H1 (cell line): ENCODE measurements around the gene RRBP1. TPM values are rescaled to one million over a fixed set of nuclear protein-coding genes. Genes with fewer than 3 reads are reported as not detected.

Experiments
- EP300 ChIP-seq, 2 experiments: IDR thresholded peaks; 1 replicate in 1 of 2; 2 replicates in 1 of 2; pipeline ENCODE4 v1.6.1; 2011 to 2012; ENCODE audit warnings: low read depth in 2 of 2, low read length in 2 of 2, mild to moderate bottlenecking in 2 of 2, borderline replicate concordance in 1 of 2, inconsistent platforms in 1 of 2, moderate library complexity in 1 of 2
- KDM5A ChIP-seq: fragments of 200-600 bp; IDR thresholded peaks from 2 replicates; pipeline ENCODE4 v1.7.1; 2012; ENCODE audit warnings: mild to moderate bottlenecking, low read length, inconsistent platforms, mixed read lengths
- RFX5 ChIP-seq: IDR thresholded peaks from 2 replicates; pipeline ENCODE4 v1.6.1; 2011; ENCODE audit warnings: low read depth, low read length, improper control_type of control experiment, borderline replicate concordance
- polyA plus RNA-seq, 7 experiments: library from polyadenylated mRNA; depleted of rRNA in 3 of 7; stranded (reverse) in 5 of 7; unstranded in 2 of 7; fragments of >200 nt in 5 of 7; fragments of 200-250 nt in 2 of 7; gene quantifications; 1 replicate in 5 of 7; 2 replicates in 1 of 7; 4 replicates in 1 of 7; pipeline versions ENCODE4 v1.2.1 to v1.2.3, GENCODE V29; 2011 to 2013; ENCODE audit warnings: missing spikeins in 2 of 7, mixed read lengths in 2 of 7
- total RNA-seq: library from RNA; stranded (reverse); fragmentation: NEBNext Ultra II Directional; extraction: Animal tissue kit (Norgen Biotek cat#: 25700); gene quantifications from 2 replicates; pipeline ENCODE4 v1.2.1, GENCODE V29; 2021

Gene RRBP1
- total and polyA plus RNA-seq, 2 of the 8 experiments (the other 6 are each of a cell fraction or from before 2014, with no cell fraction given), result 15.9 to 157 TPM

DNA sequence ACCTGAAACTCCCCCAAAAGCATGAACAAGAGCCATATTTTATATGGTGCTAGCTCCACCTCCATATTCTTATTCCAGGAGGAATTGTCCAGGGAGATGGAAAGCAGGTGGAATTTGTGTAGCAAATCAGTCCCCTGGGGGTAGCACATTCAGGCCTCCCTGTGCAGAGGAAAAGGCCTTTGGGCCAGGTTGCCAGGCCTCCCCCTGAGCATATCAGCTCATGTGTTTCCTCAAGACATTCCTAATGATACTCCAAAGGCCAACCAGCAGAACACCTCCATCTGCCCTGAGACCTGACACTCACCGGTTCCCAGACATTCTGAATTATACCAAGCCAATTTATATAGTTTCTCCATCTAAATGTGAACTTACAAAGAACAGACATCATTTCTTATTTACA lies 15.1 kb upstream of the RRBP1 start (continued):
- TF ChIP-seq EP300 (IDR thresholded peaks at IDR 0.05; ENCODE audit: borderline replicate concordance in 1 of 2, low read depth in 2 of 2, low read length in 2 of 2) (no peak), RFX5 (no peak), KDM5A (no peak)
